DMS114 treated with DMSO at 0.1 percent for 48 hours (cell line): ENCODE results near the gene UNC119.

Source experiments
- DNase-seq: peaks from one replicate; lab custom pipeline; 2025; ENCODE audit not compliant: unreplicated experiment; lab: John Stamatoyannopoulos, UW

UNC119 gene

GRCh38 chr17:28545141-28545503 lies 7.3 kb downstream of the UNC119 start:
- DNase-seq: no peak

GRCh38 chr17:28544402-28545140 lies 7.9 kb downstream of the UNC119 start:
- no peak for DNase-seq

- DNase-seq: no peak
Observed at GRCh38 chr17:28541439-28541838, 11.0 kb downstream of the UNC119 start.

- DNase-seq: no peak
Observed at GRCh38 chr17:28540231-28540630, 12.2 kb downstream of the UNC119 start.

GRCh38 chr17:28538296-28538895 lies 14.0 kb downstream of the UNC119 start:
- no peak for DNase-seq

- no peak for DNase-seq
Observed at GRCh38 chr17:28537219-28537610, 15.2 kb downstream of the UNC119 start.

GRCh38 chr17:28536532-28537218 lies 15.7 kb downstream of the UNC119 start:
- no peak for DNase-seq

GRCh38 chr17:28534740-28535375 lies 17.6 kb downstream of the UNC119 start:
- DNase-seq: no peak

- DNase-seq: no peak
Observed at GRCh38 chr17:28533091-28533807, 19.2 kb downstream of the UNC119 start.

GRCh38 chr17:28532050-28532960 lies 20.1 kb downstream of the UNC119 start:
- DNase-seq: no peak

- no peak for DNase-seq
Observed at GRCh38 chr17:28530926-28531325, 21.5 kb downstream of the UNC119 start.

GRCh38 chr17:28530250-28530649 lies 22.2 kb downstream of the UNC119 start:
- no peak for DNase-seq

- DNase-seq: no peak
Observed at GRCh38 chr17:28529013-28529400, 23.4 kb downstream of the UNC119 start.

- DNase-seq: no peak
Observed at GRCh38 chr17:28528327-28529012, 24.0 kb downstream of the UNC119 start.

GRCh38 chr17:28527859-28528258 lies 24.6 kb downstream of the UNC119 start:
- DNase-seq: no peak

GRCh38 chr17:28527181-28527681 lies 25.2 kb downstream of the UNC119 start:
- no peak for DNase-seq

- no peak for DNase-seq
Observed at GRCh38 chr17:28526381-28526780, 26.0 kb downstream of the UNC119 start.

- DNase-seq: no peak
Observed at GRCh38 chr17:28524476-28525424, 27.7 kb downstream of the UNC119 start.
